ENCODE measurements around the gene DENND4B. TPM values are rescaled to one million over a fixed set of nuclear protein-coding genes. Genes with fewer than 3 reads are reported as not detected.
A peak's percentile ranks its signal among the peaks of the same experiment; 100 is the strongest.

DENND4B gene
- total and polyA plus RNA-seq, 7 donors: 23.1 to 75.4 (median 47.1) TPM

DNA sequence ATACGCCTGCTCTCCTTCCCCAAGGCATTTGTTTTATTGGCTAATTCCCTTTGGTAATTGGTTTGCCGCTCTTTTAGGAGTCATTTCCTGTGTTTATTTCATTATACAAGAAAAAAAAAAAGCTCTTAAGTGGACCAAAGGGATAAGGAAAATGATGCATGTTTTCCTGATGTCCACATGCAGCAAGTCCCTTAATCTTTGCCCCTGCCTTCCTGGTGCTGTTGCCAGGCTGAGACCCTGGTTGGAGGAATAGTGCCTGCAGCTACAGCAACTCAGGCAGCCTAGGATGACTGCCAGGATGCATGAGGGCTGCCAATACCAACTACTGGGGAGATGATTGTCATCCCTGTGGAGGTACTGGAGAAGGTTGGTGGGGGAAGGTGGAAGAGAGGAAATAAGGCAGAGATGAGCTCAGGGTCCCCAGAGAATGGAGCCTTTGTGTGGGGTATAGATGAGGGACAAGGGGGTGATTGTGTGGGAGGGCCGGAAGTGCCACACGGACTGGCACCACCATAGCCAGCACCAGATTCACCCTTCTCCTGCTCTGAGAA is 17.7 kb downstream of the DENND4B start:
- intact Hi-C loops (cut with DNase I): no loop called here
- no peak overlapping the region for H3K27ac ChIP-seq
- H3K36me3 ChIP-seq (ENCODE audit: insufficient read depth in 1 of 2, low read depth in 1 of 2): peaks cover 10 to 52% of the 10 kb centered on the region in 2 donors
- ATAC-seq (no peak), DNase-seq (no peak)
- TF ChIP-seq, protein P1, sequence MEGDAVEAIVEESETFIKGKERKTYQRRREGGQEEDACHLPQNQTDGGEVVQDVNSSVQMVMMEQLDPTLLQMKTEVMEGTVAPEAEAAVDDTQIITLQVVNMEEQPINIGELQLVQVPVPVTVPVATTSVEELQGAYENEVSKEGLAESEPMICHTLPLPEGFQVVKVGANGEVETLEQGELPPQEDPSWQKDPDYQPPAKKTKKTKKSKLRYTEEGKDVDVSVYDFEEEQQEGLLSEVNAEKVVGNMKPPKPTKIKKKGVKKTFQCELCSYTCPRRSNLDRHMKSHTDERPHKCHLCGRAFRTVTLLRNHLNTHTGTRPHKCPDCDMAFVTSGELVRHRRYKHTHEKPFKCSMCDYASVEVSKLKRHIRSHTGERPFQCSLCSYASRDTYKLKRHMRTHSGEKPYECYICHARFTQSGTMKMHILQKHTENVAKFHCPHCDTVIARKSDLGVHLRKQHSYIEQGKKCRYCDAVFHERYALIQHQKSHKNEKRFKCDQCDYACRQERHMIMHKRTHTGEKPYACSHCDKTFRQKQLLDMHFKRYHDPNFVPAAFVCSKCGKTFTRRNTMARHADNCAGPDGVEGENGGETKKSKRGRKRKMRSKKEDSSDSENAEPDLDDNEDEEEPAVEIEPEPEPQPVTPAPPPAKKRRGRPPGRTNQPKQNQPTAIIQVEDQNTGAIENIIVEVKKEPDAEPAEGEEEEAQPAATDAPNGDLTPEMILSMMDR (IDR thresholded peaks at IDR 0.05): no peak
- no peaks in the 10 kb centered on the region for H3K27me3 ChIP-seq (ENCODE audit: insufficient read depth in 3 of 3, low read length in 2 of 3)
- 45 to 65% (median 58%) methylated on average over 4 of the region's 4 CpGs for WGBS, 3 donors
- H3K9me3 ChIP-seq: no peaks in the 10 kb centered on the region
- no peaks in the 10 kb centered on the region for H3K4me1 ChIP-seq
- H3K4me3 ChIP-seq: no peak overlapping the region

DNA sequence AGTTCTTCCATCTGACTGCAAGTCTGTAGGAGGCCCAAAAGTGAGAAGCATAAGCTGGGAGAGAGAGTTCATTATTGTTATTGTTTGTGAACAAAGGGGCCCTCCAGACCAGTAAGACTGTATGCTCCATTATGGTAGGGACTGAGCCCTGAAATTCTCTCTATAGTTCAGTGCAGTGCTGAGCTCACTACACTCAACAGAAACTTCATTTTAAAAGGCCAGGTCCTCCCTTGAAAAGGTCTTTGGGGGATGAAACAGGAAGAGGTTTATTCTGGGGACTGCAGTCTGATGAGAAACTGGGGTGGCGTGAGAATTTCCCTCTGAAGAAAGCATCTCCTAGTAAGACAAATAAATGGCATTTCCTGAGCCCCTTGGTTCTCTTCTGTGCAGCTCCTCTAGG is 18.3 kb downstream of the DENND4B start:
- intact Hi-C loops (cut with DNase I): no loop called here

DNA sequence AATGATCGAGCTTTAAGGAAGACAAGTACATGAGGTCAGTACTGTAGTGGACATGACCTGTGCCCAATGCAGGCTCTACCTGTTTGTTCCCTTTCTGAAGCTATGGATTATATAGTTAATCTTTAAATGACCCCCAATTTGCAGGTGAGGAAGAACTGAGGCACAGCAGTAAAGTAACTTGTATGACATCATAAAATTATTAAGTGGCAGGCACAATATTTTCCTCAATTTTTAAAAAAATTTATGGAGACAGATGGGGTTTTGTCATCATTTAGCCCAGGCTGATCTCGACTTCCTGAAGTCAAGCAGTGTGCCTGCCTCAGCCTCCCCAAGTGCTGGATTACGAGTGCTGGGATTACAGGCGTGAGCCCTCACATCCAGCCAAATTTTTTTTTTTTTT is 20.1 kb downstream of the DENND4B start:
- Histone ChIP-seq H3K27ac (no peak overlapping the region), H3K9me3 (no peaks in the 10 kb centered on the region), H3K27me3 (ENCODE audit: insufficient read depth in 3 of 3, low read length in 2 of 3) (no peaks in the 10 kb centered on the region), H3K4me1 (peaks cover 3% of the 10 kb centered on the region), H3K4me3 (no peak overlapping the region), H3K36me3 (ENCODE audit: insufficient read depth in 1 of 2, low read depth in 1 of 2) (peaks cover 4 to 27% of the 10 kb centered on the region in 2 donors)
- TF ChIP-seq, protein P1 (IDR thresholded peaks at IDR 0.05): no peak
- ATAC-seq: no peak
- WGBS, 3 donors: 65 to 87% (median 83%) methylated on average over 4 of the region's 4 CpGs
- intact Hi-C loops (cut with DNase I): no loop called here
- no peak for DNase-seq

More for the DNA sequence above, 18.3 kb downstream of the DENND4B start:
- WGBS, 3 donors: 74 to 92% (median 77%) methylated on average over 1 of the region's 1 CpG
- TF ChIP-seq, protein P1 (IDR thresholded peaks at IDR 0.05): no peak
- no peak for DNase-seq
- H3K27me3 ChIP-seq (ENCODE audit: insufficient read depth in 3 of 3, low read length in 2 of 3): no peaks in the 10 kb centered on the region
- no peaks in the 10 kb centered on the region for H3K9me3 ChIP-seq
- H3K36me3 ChIP-seq (ENCODE audit: insufficient read depth in 1 of 2, low read depth in 1 of 2): peaks cover 10 to 45% of the 10 kb centered on the region in 2 donors
- no peak overlapping the region for H3K4me3 ChIP-seq
- no peaks in the 10 kb centered on the region for H3K4me1 ChIP-seq
- no peak for ATAC-seq
- no peak overlapping the region for H3K27ac ChIP-seq

DNA sequence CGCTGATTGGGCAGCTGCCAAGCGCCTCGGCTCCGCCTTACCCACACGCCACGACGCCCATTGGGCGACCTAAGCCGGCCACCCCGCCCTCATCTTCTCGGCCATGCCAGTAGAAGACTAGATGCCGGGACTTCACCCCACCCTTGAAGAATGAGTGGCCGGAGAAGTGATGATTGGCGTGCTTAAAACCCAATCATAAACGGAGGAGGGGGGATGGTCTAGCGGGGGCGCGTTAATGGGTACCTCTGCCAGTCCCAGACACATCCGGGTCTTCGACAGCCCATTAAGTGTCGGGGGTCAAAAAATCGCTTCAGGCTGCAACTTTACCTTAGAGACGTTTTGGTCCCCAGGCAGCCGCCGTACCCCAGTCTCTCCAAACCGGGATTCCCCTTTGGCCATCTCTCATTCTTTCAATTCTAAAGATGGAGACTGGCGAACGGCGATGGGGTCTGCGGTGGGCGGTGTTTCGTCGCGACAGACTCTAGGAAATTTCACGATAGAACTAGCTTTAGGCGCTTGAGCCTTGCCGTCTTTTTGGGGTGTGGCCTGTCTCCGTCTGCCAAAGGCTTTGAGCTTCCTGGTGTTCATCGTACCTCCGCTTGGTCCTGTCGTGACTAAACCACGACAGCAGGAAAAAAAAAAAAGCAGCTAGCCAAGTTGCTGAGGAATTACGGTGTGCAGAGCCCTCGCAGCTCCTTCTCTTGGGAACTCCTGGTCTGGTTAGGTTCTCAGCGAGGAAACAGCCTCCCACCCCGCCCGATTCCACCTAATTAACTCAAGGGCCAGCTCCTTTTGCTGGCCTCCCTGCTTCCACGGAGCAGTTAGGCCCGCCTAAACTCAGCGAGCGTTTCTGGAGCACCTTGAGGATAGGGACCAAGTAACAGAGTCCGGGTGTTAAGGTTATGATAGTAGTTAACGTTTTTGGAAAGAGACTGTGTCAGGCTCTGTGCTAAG is 23.3 kb downstream of the DENND4B start, which contains the start of gene GATAD2B:
TSS of gene GATAD2B (minus strand) at position 1 of the 954 bp plus-strand sequence. CDS start 94,625 bp downstream, outside the sequence.
- Histone ChIP-seq H3K4me1 (peaks cover 29% of the 10 kb centered on the region), H3K36me3 (ENCODE audit: insufficient read depth in 1 of 2, low read depth in 1 of 2) (no peaks in the 10 kb centered on the region), H3K4me3 (peak within 1 kb of the TSS; percentile 72), H3K27ac (peak within 1 kb of the TSS; percentile 92), H3K27me3 (ENCODE audit: insufficient read depth in 3 of 3, low read length in 2 of 3) (no peaks in the 10 kb centered on the region), H3K9me3 (no peaks in the 10 kb centered on the region)
- WGBS, 3 donors: 0 to 1% (median 1%) methylated on average over 51 to 53 of the region's 53 CpGs
- DNase-seq: peak; percentile 99 to 100
- intact Hi-C loops (cut with DNase I): loop anchor here (5.0 kb wide), 3 partner anchors 41 to 126 kb away; no protein-coding TSS in a partner anchor
- TF ChIP-seq, protein P1 (IDR thresholded peaks at IDR 0.05): no peak
- peak; percentile 95 to 98 (median 96) for ATAC-seq

Data from psoas muscle (tissue), 8 donors.